ENCODE measurements around the gene FMNL2. TPM values are rescaled to one million over a fixed set of nuclear protein-coding genes. Genes with fewer than 3 reads are reported as not detected.
A peak's percentile ranks its signal among the peaks of the same experiment; 100 is the strongest.

FMNL2 gene
- total RNA-seq, 3 donors from 2014 or later, result 11.5 to 25.4 (median 12.0) TPM

- no peaks in the 10 kb centered on the region for H3K9me3 ChIP-seq
- ATAC-seq (no peak), DNase-seq (no peak)
- H3K4me3 ChIP-seq, result no peak overlapping the region
- intact Hi-C loops (cut with DNase I, micrococcal nuclease), result no loop called here
- H3K4me1 ChIP-seq (ENCODE audit: low read depth), result no peaks in the 10 kb centered on the region
- H3K36me3 ChIP-seq (ENCODE audit: low read depth), result no peaks in the 10 kb centered on the region
- TF ChIP-seq CTCF (IDR thresholded peaks at IDR 0.05), result no peak
These were observed 102.5 kb downstream of the FMNL2 start for GRCh38 chr2:152437276-152438108.

GRCh38 chr2:152440049-152440448 is 105.1 kb downstream of the FMNL2 start:
- Histone ChIP-seq H3K4me1 (ENCODE audit: low read depth) (no peaks in the 10 kb centered on the region), H3K4me3 (no peak overlapping the region), H3K9me3 (no peaks in the 10 kb centered on the region), H3K36me3 (ENCODE audit: low read depth) (no peaks in the 10 kb centered on the region)
- ATAC-seq, result no peak
- intact Hi-C loops (cut with DNase I, micrococcal nuclease), result no loop called here
- TF ChIP-seq CTCF (IDR thresholded peaks at IDR 0.05), result no peak
- DNase-seq, result no peak

GRCh38 chr2:152440460-152440859 is 105.5 kb downstream of the FMNL2 start:
- Histone ChIP-seq H3K4me1 (ENCODE audit: low read depth) (no peaks in the 10 kb centered on the region), H3K9me3 (no peaks in the 10 kb centered on the region), H3K36me3 (ENCODE audit: low read depth) (no peaks in the 10 kb centered on the region), H3K4me3 (no peak overlapping the region)
- intact Hi-C loops (cut with DNase I, micrococcal nuclease), result no loop called here
- ATAC-seq, result no peak
- TF ChIP-seq CTCF (IDR thresholded peaks at IDR 0.05), result no peak
- no peak for DNase-seq

GRCh38 chr2:152441961-152442360 is 107.0 kb downstream of the FMNL2 start:
- Histone ChIP-seq H3K4me1 (ENCODE audit: low read depth) (no peaks in the 10 kb centered on the region), H3K36me3 (ENCODE audit: low read depth) (no peaks in the 10 kb centered on the region), H3K9me3 (no peaks in the 10 kb centered on the region), H3K4me3 (no peak overlapping the region)
- intact Hi-C loops (cut with DNase I, micrococcal nuclease), result no loop called here
- no peak for TF ChIP-seq CTCF (IDR thresholded peaks at IDR 0.05)
- no peak for ATAC-seq
- DNase-seq, result no peak

- ATAC-seq, result peak; percentile 44
- intact Hi-C loops (cut with DNase I, micrococcal nuclease), result no loop called here
These were observed 108.8 kb downstream of the FMNL2 start for GRCh38 chr2:152443771-152444170.

More at GRCh38 chr2:152443771-152444170, 108.8 kb downstream of the FMNL2 start:
- H3K4me1 ChIP-seq (ENCODE audit: low read depth), result no peaks in the 10 kb centered on the region
- H3K36me3 ChIP-seq (ENCODE audit: low read depth), result no peaks in the 10 kb centered on the region
- peak in 1 of 3 donors; percentile 19 for DNase-seq
- TF ChIP-seq CTCF (IDR thresholded peaks at IDR 0.05), result no peak
- H3K9me3 ChIP-seq, result no peaks in the 10 kb centered on the region
- no peak overlapping the region for H3K4me3 ChIP-seq
